GM20000 (cell line): ENCODE measurements around the gene ZNF771.

Source experiments
- DNase-seq: peaks from one replicate; pipeline ENCODE4 v3.0.0; 2012; ENCODE audit warnings: low spot score
- CTCF ChIP-seq: IDR thresholded peaks from 2 replicates; pipeline ENCODE4 v1.5.1; 2012; ENCODE audit warnings: mild to moderate bottlenecking, control low read depth; ENCODE audit errors: extremely low read depth, missing control alignments

Gene ZNF771

DNA sequence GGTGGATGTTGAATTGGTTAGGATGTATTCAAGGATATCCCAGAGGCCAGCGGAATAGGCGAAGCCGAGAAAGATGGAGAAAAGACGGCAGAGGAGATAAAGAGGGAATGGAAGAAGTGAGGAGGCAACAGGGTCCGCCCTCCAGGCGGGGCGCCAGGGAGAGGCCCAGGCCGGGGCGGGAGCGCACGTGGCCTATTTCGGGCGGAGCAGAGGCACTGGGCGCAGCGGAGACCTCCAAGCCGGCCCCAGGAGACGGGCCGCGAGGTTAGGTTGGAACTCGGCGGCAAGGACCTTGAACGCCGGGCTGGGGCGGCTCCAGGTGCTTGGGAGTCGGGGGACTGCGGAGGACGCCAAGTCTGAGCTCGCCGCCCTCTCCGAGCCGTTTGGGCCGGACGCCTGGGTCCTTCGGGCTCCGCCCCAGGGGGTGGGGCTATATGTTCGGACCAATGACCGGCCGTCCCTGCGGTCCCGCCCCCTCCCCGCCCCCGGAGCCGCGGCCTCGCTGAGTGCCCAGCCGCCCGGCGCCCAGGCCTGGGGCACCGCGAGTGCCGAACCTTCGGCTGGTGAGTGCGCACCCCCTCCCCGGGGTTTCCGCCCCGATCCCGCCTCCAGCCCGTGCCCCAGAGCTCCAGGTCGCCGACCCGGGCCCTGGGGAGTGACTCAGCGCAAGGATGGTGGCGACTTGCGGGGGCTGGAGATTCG is at the start of gene ZNF771:
ZNF771 (plus strand) TSS at position 505 of the 702 bp plus-strand sequence. CDS start 448 bp downstream, outside the sequence.
- DNase-seq = peak; percentile 96
- no peak for TF ChIP-seq CTCF

DNA sequence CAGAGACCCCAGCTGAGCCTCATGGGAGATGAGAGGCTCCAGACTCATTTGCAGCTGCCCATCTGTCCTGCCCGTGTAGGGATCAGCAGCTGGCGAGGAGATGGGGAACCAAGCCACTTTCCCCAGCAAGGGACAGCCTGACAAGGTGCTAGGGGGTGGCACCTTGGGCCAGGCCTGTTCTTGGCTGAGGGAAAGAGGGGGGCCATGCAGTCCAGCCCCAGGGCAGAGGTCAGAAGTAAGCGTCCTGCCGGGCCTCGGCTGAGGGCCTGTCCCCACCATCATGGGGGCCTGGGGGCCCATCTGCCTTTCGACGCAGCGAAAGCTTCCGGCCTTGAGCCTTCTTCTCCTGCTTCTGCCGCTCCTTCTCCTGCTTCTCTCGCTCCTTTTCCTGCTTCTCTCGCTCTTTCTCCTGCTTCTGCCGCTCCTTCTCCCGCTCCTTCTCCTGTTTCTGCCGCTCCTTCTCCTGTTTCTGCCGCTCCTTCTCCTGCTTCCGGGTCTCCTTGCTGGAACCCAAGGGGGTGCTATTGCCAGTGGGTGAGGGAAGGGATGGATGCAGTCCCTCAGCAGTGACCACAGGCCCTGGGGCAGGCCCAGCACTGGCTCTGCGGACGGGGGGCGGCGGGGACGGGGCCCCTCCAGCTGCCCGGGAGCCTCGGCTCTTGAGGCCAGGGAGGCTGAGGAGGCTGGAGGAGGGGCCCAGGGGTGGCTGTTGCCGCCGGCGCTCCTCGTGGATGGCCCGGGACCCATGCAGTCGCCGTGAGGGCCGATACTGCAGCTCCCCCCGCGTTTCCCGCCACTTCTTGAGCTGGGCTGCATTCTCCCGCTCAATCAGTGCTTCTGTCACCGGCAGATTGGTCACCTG is 49.5 kb upstream of the ZNF771 start:
- TF ChIP-seq CTCF = no peak
- no peak for DNase-seq

DNA sequence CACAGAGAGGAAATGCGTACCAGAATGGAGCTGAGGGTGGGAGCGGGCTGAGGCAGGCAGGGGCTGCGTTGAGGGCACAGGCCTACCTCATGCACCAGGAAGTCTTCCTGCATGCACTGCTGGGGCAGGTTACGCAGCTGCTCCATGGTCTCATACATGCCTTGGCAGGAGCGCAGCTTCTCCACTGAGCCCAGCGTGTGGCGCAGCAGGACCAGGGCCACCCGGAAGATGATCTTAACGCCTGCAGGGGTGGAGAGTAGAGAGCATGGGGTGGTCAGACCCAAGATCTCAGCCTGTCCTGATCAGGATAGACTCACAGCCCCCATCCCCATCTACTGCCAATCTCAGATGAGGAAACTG is 48.8 kb upstream of the ZNF771 start:
- no peak for DNase-seq
- no peak for TF ChIP-seq CTCF

GRCh38 chr16:30358990-30359870 is 48.2 kb upstream of the ZNF771 start:
- DNase-seq = no peak
- TF ChIP-seq CTCF = no peak

DNA sequence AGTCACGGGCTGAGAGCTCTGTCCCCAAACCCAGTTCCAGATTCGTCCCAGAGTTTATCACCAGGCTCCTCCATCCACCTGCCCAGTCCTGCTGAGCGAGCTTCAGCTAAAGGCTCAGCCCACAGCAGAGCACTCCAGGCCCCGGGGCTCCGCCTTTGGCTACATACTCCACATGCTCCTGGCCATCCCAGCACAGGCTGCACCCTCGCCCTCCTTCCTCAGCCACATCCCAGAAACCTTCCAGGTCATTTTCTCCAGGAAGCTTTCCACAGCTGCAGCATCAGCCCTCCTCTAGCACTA is 47.6 kb upstream of the ZNF771 start:
- DNase-seq = no peak
- TF ChIP-seq CTCF = no peak

DNA sequence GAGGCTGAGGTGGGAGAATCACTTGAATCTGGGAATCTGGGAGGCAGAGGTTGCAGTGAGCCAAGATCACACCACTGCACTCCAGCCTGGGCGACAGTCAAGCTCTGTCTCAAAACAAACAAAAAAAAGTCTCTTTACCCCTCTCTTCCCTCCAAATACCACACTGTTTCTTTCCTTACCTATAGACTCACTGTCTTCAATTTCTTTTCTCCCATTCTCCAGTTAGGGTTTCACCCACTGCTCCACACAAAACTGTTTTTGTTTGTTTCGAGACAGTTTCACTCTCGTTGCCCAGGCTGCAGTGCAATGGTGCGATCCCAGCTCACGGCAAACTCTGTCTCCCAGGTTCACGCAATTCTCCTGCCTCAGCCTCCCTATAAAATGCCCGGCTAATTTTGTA is 46.2 kb upstream of the ZNF771 start:
- no peak for DNase-seq
- no peak for TF ChIP-seq CTCF
